ENCODE measurements around the gene SSC5D.

- TF ChIP-seq EZH2phosphoT487 (IDR thresholded peaks at IDR 0.05; ENCODE audit: borderline replicate concordance, low read depth, low read length) (no peak), CTCF (conservative IDR thresholded peaks at IDR 0.05; ENCODE audit: low read length) (no peak)
Observed at GRCh38 chr19:55508120-55508519, 19.9 kb downstream of the SSC5D start.

Measured in OCI-LY7 (cell line).